ENCODE data around the gene PFDN2.

GRCh38 chr1:161132410-161133219 is 14.8 kb upstream of the PFDN2 start, which contains the start of gene DEDD:
- TF ChIP-seq, protein P1, sequence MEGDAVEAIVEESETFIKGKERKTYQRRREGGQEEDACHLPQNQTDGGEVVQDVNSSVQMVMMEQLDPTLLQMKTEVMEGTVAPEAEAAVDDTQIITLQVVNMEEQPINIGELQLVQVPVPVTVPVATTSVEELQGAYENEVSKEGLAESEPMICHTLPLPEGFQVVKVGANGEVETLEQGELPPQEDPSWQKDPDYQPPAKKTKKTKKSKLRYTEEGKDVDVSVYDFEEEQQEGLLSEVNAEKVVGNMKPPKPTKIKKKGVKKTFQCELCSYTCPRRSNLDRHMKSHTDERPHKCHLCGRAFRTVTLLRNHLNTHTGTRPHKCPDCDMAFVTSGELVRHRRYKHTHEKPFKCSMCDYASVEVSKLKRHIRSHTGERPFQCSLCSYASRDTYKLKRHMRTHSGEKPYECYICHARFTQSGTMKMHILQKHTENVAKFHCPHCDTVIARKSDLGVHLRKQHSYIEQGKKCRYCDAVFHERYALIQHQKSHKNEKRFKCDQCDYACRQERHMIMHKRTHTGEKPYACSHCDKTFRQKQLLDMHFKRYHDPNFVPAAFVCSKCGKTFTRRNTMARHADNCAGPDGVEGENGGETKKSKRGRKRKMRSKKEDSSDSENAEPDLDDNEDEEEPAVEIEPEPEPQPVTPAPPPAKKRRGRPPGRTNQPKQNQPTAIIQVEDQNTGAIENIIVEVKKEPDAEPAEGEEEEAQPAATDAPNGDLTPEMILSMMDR (IDR thresholded peaks at IDR 0.05), result peak in 1 of 6 experiments; percentile 4
- peak in 1 of 2 donors; percentile 64 for TF ChIP-seq POLR2A (IDR thresholded peaks at IDR 0.05)

All from adrenal gland (tissue), 5 donors.